GM12878 (cell line): ENCODE measurements around the gene SYCE1. TPM values are rescaled to one million over a fixed set of nuclear protein-coding genes. Genes with fewer than 3 reads are reported as not detected.

Source experiments
- ATAC-seq: fragments of 200-7000 bp; cut with Tn5 transposase; 3 replicates; pipeline ENCODE4 v1.9.1; 2020; ENCODE audit warnings: mild to moderate bottlenecking, moderate library complexity
- BruUV-seq: library from RNA; stranded (reverse); fragments of 400-500 nt; replicated peaks from 2 replicates; lab custom pipeline; 2021; lab: Mats Ljungman, UMichigan
- CTCF ChIA-PET: fragments of 300-600 bp; sonication (Branson Sonifier 250); formaldehyde crosslinking; extraction: SDS; loops from one replicate; lab custom pipeline; 2021; ENCODE audit warnings: inconsistent platforms; lab: Yijun Ruan, JAX
- POLR2A ChIA-PET: fragments of 350-600 bp; formaldehyde crosslinking; extraction: SDS; loops from one replicate; lab custom pipeline; 2021; ENCODE audit warnings: inconsistent platforms; lab: Charles Lee
- RAD21 ChIA-PET: fragments of 300-600 bp; sonication (Branson Sonifier 250); formaldehyde crosslinking; loops from one replicate; lab custom pipeline; 2023; ENCODE audit warnings: antibody characterized with exemption; ENCODE audit not compliant: unreplicated experiment; lab: Charles Lee
- SMC1A ChIA-PET: fragments of 300-600 bp; sonication (Branson Sonifier 250); formaldehyde crosslinking; loops from one replicate; lab custom pipeline; 2023; ENCODE audit not compliant: unreplicated experiment, uncharacterized antibody; lab: Charles Lee
- DNase-seq: peaks from one replicate; pipeline ENCODE4 v3.0.0-alpha.2; 2011; ENCODE audit warnings: low read depth, low spot score
- FAIRE-seq: peaks from 3 replicates; lab custom pipeline; 2011; peaks lifted over from hg19 to GRCh38; lab: Jason Lieb, UNC
- H2AFZ ChIP-seq: 2 replicates; pipeline ENCODE4 v1.6.0; 2011; ENCODE audit warnings: low read depth, low read length, control low read depth; ENCODE audit not compliant: control insufficient read depth
- H3K27ac ChIP-seq: 2 replicates; pipeline ENCODE4 v1.5.1; 2011; ENCODE audit warnings: control low read depth; ENCODE audit not compliant: control insufficient read depth, insufficient read depth
- H3K27me3 ChIP-seq, 2 experiments: replicated peaks in 1 of 2; 2 replicates each; pipeline versions ENCODE4 v1.6.0 to v1.6.1; 2011; ENCODE audit warnings: low read length in 1 of 2; ENCODE audit not compliant: control insufficient read depth in 2 of 2, insufficient read depth in 2 of 2
- H3K36me3 ChIP-seq, 2 experiments: 2 replicates each; pipeline ENCODE4 v1.5.1; 2011; ENCODE audit warnings: low read length in 1 of 2; ENCODE audit not compliant: control insufficient read depth in 2 of 2, insufficient read depth in 2 of 2
- H3K4me1 ChIP-seq: 2 replicates; pipeline ENCODE4 v1.6.1; 2011; ENCODE audit warnings: mild to moderate bottlenecking, low read length, moderate library complexity, mixed read lengths; ENCODE audit not compliant: control insufficient read depth, insufficient read depth
- H3K4me2 ChIP-seq: 2 replicates; pipeline ENCODE4 v1.6.0; 2011; ENCODE audit warnings: control low read depth; ENCODE audit not compliant: control insufficient read depth, insufficient read depth
- H3K4me3 ChIP-seq: fragments of 200-600 bp; sonication (generic); 2 replicates; pipeline ENCODE4 v1.5.1; 2016
- H3K79me2 ChIP-seq: 2 replicates; pipeline ENCODE4 v1.6.0; 2011; ENCODE audit warnings: low read length; ENCODE audit not compliant: control insufficient read depth, insufficient read depth
- H3K9ac ChIP-seq: 2 replicates; pipeline ENCODE4 v1.8.0; 2011; ENCODE audit warnings: low read length, control low read depth, mixed read lengths; ENCODE audit not compliant: control insufficient read depth, insufficient read depth
- H3K9me3 ChIP-seq: replicated peaks from 3 replicates; pipeline ENCODE4 v1.5.1; 2011; ENCODE audit warnings: mild to moderate bottlenecking, low read length; ENCODE audit not compliant: control insufficient read depth, insufficient read depth
- H4K20me1 ChIP-seq: 2 replicates; pipeline ENCODE4 v1.6.0; 2011; ENCODE audit not compliant: control insufficient read depth, insufficient read depth
- ASH2L ChIP-seq: fragments of 300-600, 200-600 bp; sonication (generic); IDR thresholded peaks from 2 replicates; pipeline ENCODE4 v1.6.1; 2017; ENCODE audit warnings: low read depth, mild to moderate bottlenecking, borderline replicate concordance
- EP300 ChIP-seq, 2 experiments: fragments of 150-350 bp in 1 of 2; IDR thresholded peaks; 2 replicates each; pipeline ENCODE4 v1.6.1; 2011 to 2012; ENCODE audit warnings: low read depth in 2 of 2, low read length in 2 of 2, borderline replicate concordance in 1 of 2, improper control_type of control experiment in 1 of 2, inconsistent platforms in 1 of 2; ENCODE audit not compliant: control insufficient read depth in 1 of 2
- GATAD2B ChIP-seq: fragments of 450-650 bp; conservative IDR thresholded peaks from 2 replicates; pipeline ENCODE4 v1.6.1; 2017; ENCODE audit warnings: low read depth, mild to moderate bottlenecking, moderate library complexity
- MYB ChIP-seq: fragments of 150-350 bp; IDR thresholded peaks from 2 replicates; pipeline ENCODE4 v1.6.1; 2014; ENCODE audit warnings: mild to moderate bottlenecking, low read depth, low read length, borderline replicate concordance
- NFYA ChIP-seq: IDR thresholded peaks from 2 replicates; pipeline ENCODE4 v1.6.1; 2011; ENCODE audit warnings: low read depth, mild to moderate bottlenecking, low read length, improper control_type of control experiment, borderline replicate concordance
- NR2F1 ChIP-seq: fragments of 450-650 bp; conservative IDR thresholded peaks from 2 replicates; pipeline ENCODE4 v1.6.1; 2017; ENCODE audit warnings: mild to moderate bottlenecking
- STAT3 ChIP-seq: IDR thresholded peaks from 2 replicates; pipeline ENCODE4 v1.6.1; 2011; ENCODE audit warnings: low read depth, low read length, improper control_type of control experiment
- WGBS: methylation state at CpG from one replicate; pipeline ENCODE4 v1.1.6; 2016; ENCODE audit warnings: low lambda C conversion rate; ENCODE audit not compliant: insufficient replicate concordance, insufficient coverage; ENCODE audit errors: missing lambda C conversion rate; 5-methylcytosine and 5-hydroxymethylcytosine counted together
- in situ Hi-C: fragments of 300-500 bp; cut with MboI; formaldehyde crosslinking; loops from 9 replicates; pipeline ENCODE4 v1.14.3; 2018; ENCODE audit warnings: mixed read lengths
- intact Hi-C: fragments of 100-400 bp; cut with micrococcal nuclease; formaldehyde crosslinking; loops from one replicate; pipeline ENCODE4 v1.14.2; 2022; ENCODE audit not compliant: unreplicated experiment
- polyA plus RNA-seq, 11 experiments: library from polyadenylated mRNA; depleted of rRNA in 4 of 11; unstranded in 6 of 11; stranded (reverse) in 5 of 11; fragments of >200 nt; fragmentation: Nextera tagmentation in 4 of 11; fragmentation: Illumina TruSeq in 1 of 11; extraction: Ambion mirVana in 4 of 11; extraction: Trizol in 1 of 11; gene quantifications; 1 replicate in 1 of 11; 2 replicates in 10 of 11; pipeline versions ENCODE4 v1.2.1 to v1.2.3, GENCODE V29; 2011 to 2016; ENCODE audit warnings: inconsistent platforms in 2 of 11, missing spikeins in 2 of 11, low read depth in 1 of 11
- total RNA-seq, 4 experiments: library from RNA; depleted of rRNA in 3 of 4; stranded (reverse); fragments of >200 nt in 3 of 4; fragmentation: Illumina TruSeq in 1 of 4; extraction: Trizol in 1 of 4; gene quantifications; 2 replicates each; pipeline versions ENCODE4 v1.2.1 to v1.2.3, GENCODE V29; 2013 to 2021
- TF ChIP-seq, protein P1 (sequence below): IDR thresholded peaks from 2 replicates; pipeline ENCODE4 v1.6.1; 2012; ENCODE audit warnings: low read depth, low read length, improper control_type of control experiment
- TF ChIP-seq, protein P2 (sequence below): IDR thresholded peaks from 2 replicates; pipeline ENCODE4 v1.6.1; 2012; ENCODE audit warnings: mild to moderate bottlenecking, low read depth, low read length
- TF ChIP-seq, protein P3 (sequence below): fragments of 450-650 bp; conservative IDR thresholded peaks from 2 replicates; pipeline ENCODE4 v1.6.1; 2017; ENCODE audit warnings: mild to moderate bottlenecking, moderate library complexity
- TF ChIP-seq, protein P4 (sequence below): fragments of 450-650 bp; IDR thresholded peaks from 2 replicates; pipeline ENCODE4 v1.6.1; 2017; ENCODE audit warnings: mild to moderate bottlenecking, moderate library complexity

The SYCE1 gene
- total and polyA plus RNA-seq, 10 of the 15 experiments (the other 5 are each of a cell fraction or from before 2014, with no cell fraction given): not detected

DNA sequence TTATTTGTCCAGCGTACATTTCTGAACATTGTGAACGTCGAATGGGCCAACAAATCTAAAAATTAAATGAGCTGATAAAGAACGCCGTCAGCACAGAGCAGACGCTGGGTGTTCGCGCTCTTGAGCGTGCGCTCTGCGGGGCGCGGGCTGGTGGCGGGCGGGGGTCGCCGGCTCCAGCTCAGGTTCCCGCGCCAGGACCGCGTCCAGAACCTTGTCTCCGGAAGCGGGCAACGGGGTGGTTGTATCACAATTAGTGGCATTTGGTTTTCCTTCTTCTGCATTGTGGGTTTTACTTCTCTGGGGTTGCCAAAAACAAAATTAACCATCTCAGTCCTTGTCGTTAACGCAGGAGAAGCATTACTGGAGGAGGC is 35.8 kb downstream of the SYCE1 start:
- intact Hi-C loops (no loop called here), in situ Hi-C loops (no loop called here)
- no peak for TF ChIP-seq GATAD2B
- no peak for TF ChIP-seq NFYA
- TF ChIP-seq, protein P1, sequence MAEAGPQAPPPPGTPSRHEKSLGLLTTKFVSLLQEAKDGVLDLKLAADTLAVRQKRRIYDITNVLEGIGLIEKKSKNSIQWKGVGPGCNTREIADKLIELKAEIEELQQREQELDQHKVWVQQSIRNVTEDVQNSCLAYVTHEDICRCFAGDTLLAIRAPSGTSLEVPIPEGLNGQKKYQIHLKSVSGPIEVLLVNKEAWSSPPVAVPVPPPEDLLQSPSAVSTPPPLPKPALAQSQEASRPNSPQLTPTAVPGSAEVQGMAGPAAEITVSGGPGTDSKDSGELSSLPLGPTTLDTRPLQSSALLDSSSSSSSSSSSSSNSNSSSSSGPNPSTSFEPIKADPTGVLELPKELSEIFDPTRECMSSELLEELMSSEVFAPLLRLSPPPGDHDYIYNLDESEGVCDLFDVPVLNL: no peak
- TF ChIP-seq MYB: no peak
- no peak for TF ChIP-seq ASH2L
- TF ChIP-seq NR2F1: no peak
- no peak for TF ChIP-seq EP300 (IDR thresholded peaks at IDR 0.05; ENCODE audit: borderline replicate concordance in 1 of 2, control insufficient read depth in 1 of 2, low read depth in 2 of 2, low read length in 2 of 2)
- TF ChIP-seq, protein P2, sequence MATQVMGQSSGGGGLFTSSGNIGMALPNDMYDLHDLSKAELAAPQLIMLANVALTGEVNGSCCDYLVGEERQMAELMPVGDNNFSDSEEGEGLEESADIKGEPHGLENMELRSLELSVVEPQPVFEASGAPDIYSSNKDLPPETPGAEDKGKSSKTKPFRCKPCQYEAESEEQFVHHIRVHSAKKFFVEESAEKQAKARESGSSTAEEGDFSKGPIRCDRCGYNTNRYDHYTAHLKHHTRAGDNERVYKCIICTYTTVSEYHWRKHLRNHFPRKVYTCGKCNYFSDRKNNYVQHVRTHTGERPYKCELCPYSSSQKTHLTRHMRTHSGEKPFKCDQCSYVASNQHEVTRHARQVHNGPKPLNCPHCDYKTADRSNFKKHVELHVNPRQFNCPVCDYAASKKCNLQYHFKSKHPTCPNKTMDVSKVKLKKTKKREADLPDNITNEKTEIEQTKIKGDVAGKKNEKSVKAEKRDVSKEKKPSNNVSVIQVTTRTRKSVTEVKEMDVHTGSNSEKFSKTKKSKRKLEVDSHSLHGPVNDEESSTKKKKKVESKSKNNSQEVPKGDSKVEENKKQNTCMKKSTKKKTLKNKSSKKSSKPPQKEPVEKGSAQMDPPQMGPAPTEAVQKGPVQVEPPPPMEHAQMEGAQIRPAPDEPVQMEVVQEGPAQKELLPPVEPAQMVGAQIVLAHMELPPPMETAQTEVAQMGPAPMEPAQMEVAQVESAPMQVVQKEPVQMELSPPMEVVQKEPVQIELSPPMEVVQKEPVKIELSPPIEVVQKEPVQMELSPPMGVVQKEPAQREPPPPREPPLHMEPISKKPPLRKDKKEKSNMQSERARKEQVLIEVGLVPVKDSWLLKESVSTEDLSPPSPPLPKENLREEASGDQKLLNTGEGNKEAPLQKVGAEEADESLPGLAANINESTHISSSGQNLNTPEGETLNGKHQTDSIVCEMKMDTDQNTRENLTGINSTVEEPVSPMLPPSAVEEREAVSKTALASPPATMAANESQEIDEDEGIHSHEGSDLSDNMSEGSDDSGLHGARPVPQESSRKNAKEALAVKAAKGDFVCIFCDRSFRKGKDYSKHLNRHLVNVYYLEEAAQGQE: no peak
- TF ChIP-seq, protein P3, sequence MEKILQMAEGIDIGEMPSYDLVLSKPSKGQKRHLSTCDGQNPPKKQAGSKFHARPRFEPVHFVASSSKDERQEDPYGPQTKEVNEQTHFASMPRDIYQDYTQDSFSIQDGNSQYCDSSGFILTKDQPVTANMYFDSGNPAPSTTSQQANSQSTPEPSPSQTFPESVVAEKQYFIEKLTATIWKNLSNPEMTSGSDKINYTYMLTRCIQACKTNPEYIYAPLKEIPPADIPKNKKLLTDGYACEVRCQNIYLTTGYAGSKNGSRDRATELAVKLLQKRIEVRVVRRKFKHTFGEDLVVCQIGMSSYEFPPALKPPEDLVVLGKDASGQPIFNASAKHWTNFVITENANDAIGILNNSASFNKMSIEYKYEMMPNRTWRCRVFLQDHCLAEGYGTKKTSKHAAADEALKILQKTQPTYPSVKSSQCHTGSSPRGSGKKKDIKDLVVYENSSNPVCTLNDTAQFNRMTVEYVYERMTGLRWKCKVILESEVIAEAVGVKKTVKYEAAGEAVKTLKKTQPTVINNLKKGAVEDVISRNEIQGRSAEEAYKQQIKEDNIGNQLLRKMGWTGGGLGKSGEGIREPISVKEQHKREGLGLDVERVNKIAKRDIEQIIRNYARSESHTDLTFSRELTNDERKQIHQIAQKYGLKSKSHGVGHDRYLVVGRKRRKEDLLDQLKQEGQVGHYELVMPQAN: no peak
- TF ChIP-seq, protein P4, sequence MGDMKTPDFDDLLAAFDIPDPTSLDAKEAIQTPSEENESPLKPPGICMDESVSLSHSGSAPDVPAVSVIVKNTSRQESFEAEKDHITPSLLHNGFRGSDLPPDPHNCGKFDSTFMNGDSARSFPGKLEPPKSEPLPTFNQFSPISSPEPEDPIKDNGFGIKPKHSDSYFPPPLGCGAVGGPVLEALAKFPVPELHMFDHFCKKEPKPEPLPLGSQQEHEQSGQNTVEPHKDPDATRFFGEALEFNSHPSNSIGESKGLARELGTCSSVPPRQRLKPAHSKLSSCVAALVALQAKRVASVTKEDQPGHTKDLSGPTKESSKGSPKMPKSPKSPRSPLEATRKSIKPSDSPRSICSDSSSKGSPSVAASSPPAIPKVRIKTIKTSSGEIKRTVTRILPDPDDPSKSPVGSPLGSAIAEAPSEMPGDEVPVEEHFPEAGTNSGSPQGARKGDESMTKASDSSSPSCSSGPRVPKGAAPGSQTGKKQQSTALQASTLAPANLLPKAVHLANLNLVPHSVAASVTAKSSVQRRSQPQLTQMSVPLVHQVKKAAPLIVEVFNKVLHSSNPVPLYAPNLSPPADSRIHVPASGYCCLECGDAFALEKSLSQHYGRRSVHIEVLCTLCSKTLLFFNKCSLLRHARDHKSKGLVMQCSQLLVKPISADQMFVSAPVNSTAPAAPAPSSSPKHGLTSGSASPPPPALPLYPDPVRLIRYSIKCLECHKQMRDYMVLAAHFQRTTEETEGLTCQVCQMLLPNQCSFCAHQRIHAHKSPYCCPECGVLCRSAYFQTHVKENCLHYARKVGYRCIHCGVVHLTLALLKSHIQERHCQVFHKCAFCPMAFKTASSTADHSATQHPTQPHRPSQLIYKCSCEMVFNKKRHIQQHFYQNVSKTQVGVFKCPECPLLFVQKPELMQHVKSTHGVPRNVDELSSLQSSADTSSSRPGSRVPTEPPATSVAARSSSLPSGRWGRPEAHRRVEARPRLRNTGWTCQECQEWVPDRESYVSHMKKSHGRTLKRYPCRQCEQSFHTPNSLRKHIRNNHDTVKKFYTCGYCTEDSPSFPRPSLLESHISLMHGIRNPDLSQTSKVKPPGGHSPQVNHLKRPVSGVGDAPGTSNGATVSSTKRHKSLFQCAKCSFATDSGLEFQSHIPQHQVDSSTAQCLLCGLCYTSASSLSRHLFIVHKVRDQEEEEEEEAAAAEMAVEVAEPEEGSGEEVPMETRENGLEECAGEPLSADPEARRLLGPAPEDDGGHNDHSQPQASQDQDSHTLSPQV: no peak
- TF ChIP-seq STAT3: no peak
- POLR2A ChIA-PET: no interaction called here
- H3K79me2 ChIP-seq: no peaks in the 10 kb centered on the region
- H3K4me3 ChIP-seq: no peak overlapping the region
- no peak overlapping the region for H3K4me2 ChIP-seq
- no peak overlapping the region for H3K27ac ChIP-seq
- H4K20me1 ChIP-seq: no peaks in the 10 kb centered on the region
- RAD21 ChIA-PET: no interaction called here
- H2AFZ ChIP-seq: no peak overlapping the region
- no peak for FAIRE-seq
- H3K36me3 ChIP-seq: no peaks in the 10 kb centered on the region
- no peak for ATAC-seq
- no TSS peak for BruUV-seq
- CTCF ChIA-PET: no interaction called here
- no peak for DNase-seq
- no peak overlapping the region for H3K9ac ChIP-seq
- WGBS: 41% methylated on average over 26 of the region's 26 CpGs
- H3K27me3 ChIP-seq: peaks cover 4 to 6% of the 10 kb centered on the region in 2 experiments; a peak in 3 of 4 replicates
- SMC1A ChIA-PET: no interaction called here
- H3K4me1 ChIP-seq: no peaks in the 10 kb centered on the region
- H3K9me3 ChIP-seq: no peaks in the 10 kb centered on the region; the same call in 2 of the 3 replicates
